Spleen (tissue), 11 donors: Measurements from ENCODE around the gene ZNF277. TPM values are rescaled to one million over a fixed set of nuclear protein-coding genes. Genes with fewer than 3 reads are reported as not detected.

Experiments used
- DNase-seq: peaks from one replicate; pipeline ENCODE4 v3.0.0-alpha.2; 2020
- H3K27ac ChIP-seq, 8 donors: fragments of 200-600 bp; sonication (generic) in 7 of 8; 1 replicate in 4 of 8; 2 replicates in 4 of 8; pipeline versions ENCODE4 v1.5.0 to v1.8.0; 2016 to 2021; ENCODE audit warnings: inconsistent platforms in 4 of 8, mild to moderate bottlenecking in 4 of 8, moderate library complexity in 1 of 8
- H3K27me3 ChIP-seq, 7 donors: fragments of 200-600 bp; sonication (generic) in 6 of 7; replicated peaks in 1 of 7; 1 replicate in 4 of 7; 2 replicates in 3 of 7; pipeline versions ENCODE4 v1.5.0 to v1.8.0; 2016 to 2021; ENCODE audit warnings: inconsistent platforms in 3 of 7, mild to moderate bottlenecking in 1 of 7
- H3K36me3 ChIP-seq, 6 donors: fragments of 200-600 bp; sonication (generic) in 5 of 6; 1 replicate in 4 of 6; 2 replicates in 2 of 6; pipeline versions ENCODE4 v1.5.0 to v1.8.0; 2016 to 2021; ENCODE audit warnings: inconsistent platforms in 2 of 6
- H3K4me1 ChIP-seq, 6 donors: fragments of 200-600 bp; sonication (generic) in 5 of 6; 1 replicate in 3 of 6; 2 replicates in 3 of 6; pipeline versions ENCODE4 v1.5.0 to v1.8.0; 2016 to 2021; ENCODE audit warnings: inconsistent platforms in 3 of 6
- H3K4me3 ChIP-seq, 8 donors: fragments of 200-600 bp; sonication (generic) in 7 of 8; 1 replicate in 4 of 8; 2 replicates in 4 of 8; pipeline versions ENCODE4 v1.5.0 to v1.8.0; 2016 to 2021; ENCODE audit warnings: inconsistent platforms in 4 of 8, mild to moderate bottlenecking in 4 of 8, moderate library complexity in 2 of 8
- H3K9me3 ChIP-seq, 8 donors: fragments of 200-600 bp; sonication (generic) in 7 of 8; 1 replicate in 4 of 8; 2 replicates in 4 of 8; pipeline versions ENCODE4 v1.5.0 to v1.8.0; 2016 to 2021; ENCODE audit warnings: inconsistent platforms in 4 of 8
- CTCF ChIP-seq, 11 experiments: fragments of 200-600 bp in 7 of 11; fragments of 450-650 bp in 4 of 11; sonication (generic) in 4 of 11; IDR thresholded peaks in 8 of 11; conservative IDR thresholded peaks in 3 of 11; 1 replicate in 7 of 11; 2 replicates in 4 of 11; pipeline versions ENCODE4 v1.4.0 to v1.8.0; 2016 to 2021; ENCODE audit warnings: antibody characterized with exemption in 11 of 11, inconsistent platforms in 4 of 11, mild to moderate bottlenecking in 1 of 11
- POLR2A ChIP-seq, 3 donors: fragments of 450-650 bp; IDR thresholded peaks; one replicate each; pipeline ENCODE4 v1.5.1; 2017; ENCODE audit warnings: antibody characterized with exemption in 3 of 3, mild to moderate bottlenecking in 1 of 3
- POLR2AphosphoS5 ChIP-seq, 3 donors: sonication (generic); formaldehyde crosslinking; IDR thresholded peaks; one replicate each; pipeline ENCODE4 v1.5.1; 2017; ENCODE audit warnings: antibody characterized with exemption in 3 of 3
- WGBS, 5 donors: extraction: QIAGEN DNeasy Blood & Tissue Kit in 3 of 5; methylation state at CpG; one replicate each; pipeline versions ENCODE4 v1.1.5 to v1.1.7; 2013 to 2018; 5-methylcytosine and 5-hydroxymethylcytosine counted together
- intact Hi-C: fragments of 100-400 bp; cut with DNase I; formaldehyde crosslinking; loops from one replicate; pipeline ENCODE4 v1.15.0; 2023; ENCODE audit warnings: low total_unique reads
- polyA plus RNA-seq, 3 donors: library from polyadenylated mRNA; stranded (reverse); fragments of 200-250 nt; gene quantifications; one replicate each; pipeline ENCODE4 v1.2.1, GENCODE V29; 2013
- total RNA-seq, 7 donors: library from RNA; depleted of rRNA in 3 of 7; stranded (reverse); fragments of >200 nt in 3 of 7; fragmentation: NEBNext Ultra II Directional in 4 of 7; extraction: Animal tissue kit (Norgen Biotek cat#: 25700) in 4 of 7; gene quantifications; one replicate each; pipeline versions ENCODE4 v1.1.0 to v1.2.1, GENCODE V29; 2016 to 2021
- donor health status: healthy with polysubstance abuse.
- donor health status: DM: no; HTN: no; CAD: no; lungs with moderate emphysema.
- donor health status: DM: no; HTN: no; CAD: no.
- donor health status: Bipolar disorder and iron deficiency.
- donor health status: healthy.
- donor health status: DM: no; HTN: no; CAD: no.
- donor health status: DM: yes; HTN: yes; CAD: no.

The ZNF277 gene
- total and polyA plus RNA-seq, 10 donors = 14.5 to 36.1 (median 19.6) TPM

GRCh38 chr7:112171673-112172072 lies 34.8 kb upstream of the ZNF277 start:
- Histone ChIP-seq H3K9me3 (no peaks in the 10 kb centered on the region), H3K4me1 (no peaks in the 10 kb centered on the region), H3K4me3 (no peak overlapping the region), H3K27me3 (peaks cover 0 to 4% (median 0%) of the 10 kb centered on the region in 7 donors), H3K27ac (no peak overlapping the region), H3K36me3 (no peaks in the 10 kb centered on the region)
- TF ChIP-seq POLR2AphosphoS5 (IDR thresholded peaks at IDR 0.05) (no peak), CTCF (IDR thresholded peaks at IDR 0.05 in 8 of 11, conservative IDR thresholded peaks at IDR 0.05 in 3 of 11) (no peak), POLR2A (IDR thresholded peaks at IDR 0.05) (no peak)
- intact Hi-C loops = no loop called here
- 86 to 94% (median 90%) methylated on average over 1 of the region's 1 CpG for WGBS, 5 donors
- DNase-seq = no peak

- intact Hi-C loops = no loop called here
- Histone ChIP-seq H3K27me3 (peaks cover 0 to 4% (median 0%) of the 10 kb centered on the region in 7 donors), H3K27ac (no peak overlapping the region), H3K4me1 (no peaks in the 10 kb centered on the region), H3K4me3 (no peak overlapping the region), H3K9me3 (no peaks in the 10 kb centered on the region), H3K36me3 (no peaks in the 10 kb centered on the region)
- DNase-seq = no peak
- WGBS, 5 donors = 69 to 81% (median 74%) methylated on average over 8 of the region's 8 CpGs
- TF ChIP-seq CTCF (IDR thresholded peaks at IDR 0.05 in 8 of 11, conservative IDR thresholded peaks at IDR 0.05 in 3 of 11) (no peak), POLR2AphosphoS5 (IDR thresholded peaks at IDR 0.05) (no peak), POLR2A (IDR thresholded peaks at IDR 0.05) (no peak)
These were observed 33.5 kb upstream of the ZNF277 start for GRCh38 chr7:112172870-112173567.

- intact Hi-C loops = no loop called here
- Histone ChIP-seq H3K9me3 (no peaks in the 10 kb centered on the region), H3K4me1 (no peaks in the 10 kb centered on the region), H3K27me3 (peaks cover 0 to 5% (median 0%) of the 10 kb centered on the region in 7 donors), H3K27ac (no peak overlapping the region), H3K36me3 (no peaks in the 10 kb centered on the region), H3K4me3 (no peak overlapping the region)
- no peak for DNase-seq
- 71 to 84% (median 76%) methylated on average over 4 of the region's 4 CpGs for WGBS, 5 donors
- no peak for TF ChIP-seq CTCF (IDR thresholded peaks at IDR 0.05 in 8 of 11, conservative IDR thresholded peaks at IDR 0.05 in 3 of 11)
- no peak for TF ChIP-seq POLR2A (IDR thresholded peaks at IDR 0.05)
- TF ChIP-seq POLR2AphosphoS5 (IDR thresholded peaks at IDR 0.05) = no peak
These were observed 33.0 kb upstream of the ZNF277 start for GRCh38 chr7:112173568-112173905.

DNA sequence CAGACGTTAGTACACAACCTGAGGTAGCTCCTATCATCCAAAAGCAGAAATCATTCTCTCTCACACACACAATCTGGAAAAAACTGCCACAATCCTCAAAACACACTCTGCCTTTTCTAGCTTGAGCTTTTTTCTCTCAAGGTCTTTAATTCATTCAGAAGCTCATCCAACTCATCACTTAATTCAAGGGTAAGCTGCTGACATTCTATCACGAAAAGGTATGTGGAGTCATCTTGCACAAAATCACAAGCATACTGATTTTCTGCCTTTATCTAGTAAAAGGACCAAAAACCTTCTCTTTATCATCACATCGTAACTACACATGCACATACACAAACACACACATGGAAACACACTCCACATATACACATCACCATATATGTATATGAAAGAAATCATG lies 32.3 kb upstream of the ZNF277 start:
- no peaks in the 10 kb centered on the region for H3K4me1 ChIP-seq
- DNase-seq = no peak
- 84 to 94% (median 90%) methylated on average over 3 of the region's 3 CpGs for WGBS, 5 donors
- intact Hi-C loops = no loop called here
- TF ChIP-seq CTCF (IDR thresholded peaks at IDR 0.05 in 8 of 11, conservative IDR thresholded peaks at IDR 0.05 in 3 of 11) = no peak
- no peak for TF ChIP-seq POLR2A (IDR thresholded peaks at IDR 0.05)
- no peak for TF ChIP-seq POLR2AphosphoS5 (IDR thresholded peaks at IDR 0.05)
- peaks cover 0 to 5% (median 0%) of the 10 kb centered on the region in 7 donors for H3K27me3 ChIP-seq
- H3K27ac ChIP-seq = no peak overlapping the region
- H3K9me3 ChIP-seq = no peaks in the 10 kb centered on the region
- no peaks in the 10 kb centered on the region for H3K36me3 ChIP-seq
- no peak overlapping the region for H3K4me3 ChIP-seq
